Fibroblast of skin of left biceps (primary cell): Measurements from ENCODE around the gene ITPRIP.

Experiments
- DNase-seq, 2 experiments: peaks; one replicate each; pipeline ENCODE4 v3.0.0-alpha.2; 2013; ENCODE audit warnings: low read depth in 2 of 2

Gene ITPRIP

GRCh38 chr10:104286939-104287338 is 51.3 kb downstream of the ITPRIP start:
- DNase-seq: no peak

GRCh38 chr10:104284846-104285245 is 53.4 kb downstream of the ITPRIP start:
- DNase-seq: no peak

- no peak for DNase-seq
Measured at GRCh38 chr10:104281694-104282093, 56.6 kb downstream of the ITPRIP start.

GRCh38 chr10:104279550-104280259 is 58.6 kb downstream of the ITPRIP start:
- no peak for DNase-seq

- DNase-seq: no peak
Measured at GRCh38 chr10:104277785-104278184, 60.5 kb downstream of the ITPRIP start.

GRCh38 chr10:104276192-104276591 is 62.1 kb downstream of the ITPRIP start:
- DNase-seq: no peak

- no peak for DNase-seq
Measured at GRCh38 chr10:104274762-104275721, 63.2 kb downstream of the ITPRIP start.

GRCh38 chr10:104273899-104274575 is 64.2 kb downstream of the ITPRIP start:
- DNase-seq: no peak

GRCh38 chr10:104273286-104273685 is 65.0 kb downstream of the ITPRIP start:
- no peak for DNase-seq

DNA sequence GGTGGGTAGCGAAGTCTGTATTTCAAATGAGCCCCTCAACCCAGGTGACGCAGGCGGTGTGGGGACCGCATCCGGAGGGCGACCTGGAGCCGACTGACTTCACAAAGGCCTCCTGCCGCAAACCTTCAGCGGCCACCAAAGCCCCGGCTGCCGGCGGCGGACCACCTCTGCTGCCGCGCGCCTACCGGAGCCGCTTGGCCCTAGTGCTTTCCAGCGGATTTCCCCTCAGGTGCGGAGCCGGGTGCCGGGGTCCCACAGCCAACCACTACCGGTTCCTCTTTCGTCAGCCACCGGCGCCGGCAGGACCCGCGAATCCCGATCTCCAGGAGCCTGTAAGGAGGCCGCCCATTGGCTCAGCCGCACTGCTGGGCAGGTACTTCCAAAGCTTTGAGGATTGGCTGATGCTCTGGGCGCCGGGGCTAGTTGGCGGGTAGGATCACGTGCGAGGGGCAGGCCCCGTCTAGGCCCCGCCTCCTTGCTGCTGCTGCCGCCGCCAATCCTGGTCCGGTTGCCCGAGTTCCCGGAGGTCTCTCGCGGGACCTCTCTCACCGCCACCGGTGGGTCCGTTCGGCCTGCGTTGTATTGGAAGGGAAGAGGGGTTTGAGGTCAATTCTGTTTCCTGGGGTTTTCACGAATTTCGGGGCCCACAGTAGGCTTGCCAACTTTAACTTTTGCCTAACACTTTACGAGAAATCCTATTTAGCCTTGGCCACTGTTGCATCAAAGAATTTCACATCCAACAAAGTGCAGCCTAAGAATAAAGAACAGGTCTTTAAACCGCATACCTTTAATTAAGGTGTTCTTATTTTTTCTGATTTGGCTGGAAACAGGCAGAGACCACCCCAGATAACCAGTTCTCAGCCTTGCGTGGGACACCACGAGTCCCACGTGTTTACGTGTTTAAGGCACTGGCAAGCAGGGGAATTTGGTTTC is 69.3 kb downstream of the ITPRIP start, which contains the start of gene GSTO2:
Gene GSTO2, plus strand, starts transcription at position 472 of the 933 bp plus-strand sequence. CDS start 5,732 bp downstream, outside the sequence.
- peak; percentile 95 to 96 for DNase-seq

DNA sequence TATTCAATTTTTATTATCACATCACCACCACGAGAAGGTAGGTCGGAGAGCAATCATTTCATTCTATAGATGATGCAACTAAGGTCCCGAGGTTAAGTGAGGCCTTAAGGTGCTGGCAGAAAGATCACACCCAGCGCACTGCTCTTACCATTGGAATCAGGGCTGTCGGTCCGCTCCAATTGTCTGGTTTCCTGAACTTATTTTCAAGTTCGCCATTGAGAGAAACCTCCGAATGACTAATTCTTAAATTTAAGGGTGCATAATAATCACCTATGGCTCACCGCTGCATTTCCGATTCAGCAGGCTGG is 69.9 kb downstream of the ITPRIP start:
- no peak for DNase-seq

- DNase-seq: no peak
Measured at GRCh38 chr10:104267721-104268404, 70.4 kb downstream of the ITPRIP start.

- DNase-seq: no peak
Measured at GRCh38 chr10:104264783-104265182, 73.5 kb downstream of the ITPRIP start.

GRCh38 chr10:104262055-104262454 is 76.2 kb downstream of the ITPRIP start:
- no peak for DNase-seq

DNA sequence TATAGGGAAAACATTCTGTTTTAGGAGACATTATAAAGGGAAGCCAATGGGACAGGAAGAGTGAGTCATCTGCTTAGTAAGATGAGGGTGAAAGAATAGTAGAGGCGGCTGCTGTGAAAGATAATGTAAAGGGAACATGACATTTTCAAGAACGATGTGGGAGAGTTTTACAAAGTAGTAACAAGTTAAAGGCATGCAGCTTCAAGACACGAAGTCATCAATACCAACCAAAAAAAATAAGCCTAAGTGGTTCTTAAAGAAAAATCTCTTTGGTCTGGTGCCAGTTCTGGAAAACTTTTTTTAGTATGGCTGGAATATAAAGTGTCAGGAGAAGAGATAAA is 77.5 kb downstream of the ITPRIP start:
- DNase-seq: no peak

- no peak for DNase-seq
Measured at GRCh38 chr10:104259999-104260774, 78.1 kb downstream of the ITPRIP start.
